Hematopoietic multipotent progenitor cell treated with erythropoietin and hydrocortisone succinate and interleukin-3 and kit ligand, for 8 days (in vitro differentiated cells): ENCODE data around the gene HSF4.
"Not testable (repeated sequence)": the region's sequence is repeated elsewhere in the genome, so short reads cannot be mapped to it uniquely, and the experiment has no call there.

Experiments used
- DNase-seq: peaks from one replicate; pipeline ENCODE4 v3.0.0-alpha.2; 2015

The HSF4 gene, protein sequence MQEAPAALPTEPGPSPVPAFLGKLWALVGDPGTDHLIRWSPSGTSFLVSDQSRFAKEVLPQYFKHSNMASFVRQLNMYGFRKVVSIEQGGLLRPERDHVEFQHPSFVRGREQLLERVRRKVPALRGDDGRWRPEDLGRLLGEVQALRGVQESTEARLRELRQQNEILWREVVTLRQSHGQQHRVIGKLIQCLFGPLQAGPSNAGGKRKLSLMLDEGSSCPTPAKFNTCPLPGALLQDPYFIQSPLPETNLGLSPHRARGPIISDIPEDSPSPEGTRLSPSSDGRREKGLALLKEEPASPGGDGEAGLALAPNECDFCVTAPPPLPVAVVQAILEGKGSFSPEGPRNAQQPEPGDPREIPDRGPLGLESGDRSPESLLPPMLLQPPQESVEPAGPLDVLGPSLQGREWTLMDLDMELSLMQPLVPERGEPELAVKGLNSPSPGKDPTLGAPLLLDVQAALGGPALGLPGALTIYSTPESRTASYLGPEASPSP

DNA sequence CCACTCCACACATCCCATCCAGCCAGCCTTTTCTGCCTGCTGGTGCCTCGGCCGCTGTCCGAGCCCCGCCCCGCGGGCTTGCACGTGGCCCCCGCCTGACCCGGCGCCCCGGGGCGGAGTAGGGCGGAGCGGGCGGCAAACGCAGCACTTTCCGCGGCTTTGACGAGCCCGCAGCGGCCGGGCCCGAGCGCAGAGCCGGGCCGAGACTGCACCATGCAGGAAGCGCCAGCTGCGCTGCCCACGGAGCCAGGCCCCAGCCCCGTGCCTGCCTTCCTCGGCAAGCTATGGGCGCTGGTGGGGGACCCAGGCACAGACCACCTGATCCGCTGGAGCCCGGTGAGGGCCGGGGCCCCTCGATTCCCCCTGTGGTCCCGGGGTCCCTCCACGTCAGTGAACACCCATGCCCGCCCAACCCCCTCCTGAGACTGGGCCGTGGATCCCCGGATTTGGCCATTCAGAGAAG, at the start of gene HSF4:
TSS of gene HSF4 (plus strand) at position 147 of the 463 bp plus-strand sequence. CDS start at position 214, 67 bp downstream.
- peak; percentile 32 for DNase-seq

DNA sequence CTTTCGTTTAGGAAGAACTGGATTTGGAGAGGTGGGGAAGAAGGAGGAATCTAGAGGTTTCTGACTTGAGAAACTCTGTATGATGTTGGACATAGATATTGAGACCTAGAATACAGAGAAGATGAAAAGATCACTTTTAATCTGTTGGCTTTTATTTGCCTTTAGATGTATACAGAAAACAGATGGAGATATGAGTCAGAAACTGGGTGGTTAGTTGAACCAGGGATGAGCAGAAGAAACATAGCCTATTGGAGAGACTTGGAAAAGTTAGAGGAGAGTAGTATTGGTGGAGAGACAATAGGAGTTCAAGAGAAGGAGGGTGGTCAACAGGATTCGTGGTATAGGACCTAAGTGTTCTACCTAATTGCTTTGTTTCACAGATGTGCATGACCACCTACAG, 49.8 kb upstream of the HSF4 start:
- DNase-seq: no peak

DNA sequence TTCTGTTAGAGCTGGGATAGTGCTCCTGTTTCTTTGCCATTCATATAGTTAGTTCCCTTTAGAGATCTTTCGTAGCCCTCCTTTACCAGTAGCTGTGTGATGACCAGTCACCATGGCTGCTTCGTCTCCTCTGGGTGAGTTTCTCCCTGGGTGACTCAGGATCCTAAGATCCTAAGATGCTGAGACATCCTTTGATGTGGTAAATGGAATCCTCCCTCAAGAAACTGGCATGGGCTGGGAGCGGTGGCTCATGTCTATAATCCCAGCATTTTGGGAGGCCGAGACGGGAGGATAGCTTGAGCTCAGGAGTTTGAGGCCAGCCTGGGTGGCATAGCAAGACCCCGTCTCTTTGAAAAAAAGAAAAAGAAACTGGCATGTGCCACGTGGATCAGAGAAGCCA, 48.9 kb upstream of the HSF4 start:
- no peak for DNase-seq

DNA sequence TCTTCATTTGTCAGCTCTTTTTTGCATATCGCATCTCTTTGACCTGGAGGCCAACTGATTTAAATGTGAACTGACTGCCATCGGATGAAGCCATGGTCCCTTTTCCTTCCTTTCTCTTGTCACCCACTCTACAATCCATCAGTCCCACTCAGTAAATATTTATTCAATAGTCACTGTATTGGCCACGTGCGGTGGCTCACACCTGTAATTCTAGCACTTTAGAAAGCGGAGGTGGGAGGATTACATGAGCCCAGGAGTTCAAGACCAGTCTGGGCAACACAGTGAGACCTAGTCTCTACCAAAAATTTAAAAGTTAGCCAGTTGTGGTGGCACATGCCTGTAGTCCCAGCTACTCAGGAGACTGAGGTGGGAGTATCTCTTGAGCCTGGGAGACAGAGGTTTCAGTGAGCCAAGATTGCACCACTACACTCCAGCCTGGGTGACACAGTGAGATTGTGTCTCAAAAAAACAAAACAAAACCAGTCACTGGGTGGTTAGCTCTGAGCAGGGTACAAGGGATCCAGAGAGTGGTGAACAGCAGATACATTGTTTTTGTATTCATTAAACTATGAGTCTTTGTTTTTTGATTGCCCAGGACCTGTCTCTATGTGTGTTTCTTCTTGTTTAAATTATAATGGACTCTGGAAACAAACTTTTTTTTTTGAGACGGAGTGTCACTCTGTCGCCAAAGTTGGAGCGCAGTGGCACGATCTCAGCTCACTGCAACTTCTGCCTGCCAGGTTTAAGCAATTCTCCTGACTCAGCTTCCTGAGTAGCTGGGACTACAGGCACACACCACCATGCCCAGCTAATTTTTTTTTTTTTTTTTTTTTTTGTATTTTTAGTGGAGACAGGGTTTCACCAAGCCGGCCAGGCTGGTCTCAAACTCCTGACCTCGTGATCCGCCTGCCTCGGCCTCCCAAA, 47.9 kb upstream of the HSF4 start:
- no peak for DNase-seq

DNA sequence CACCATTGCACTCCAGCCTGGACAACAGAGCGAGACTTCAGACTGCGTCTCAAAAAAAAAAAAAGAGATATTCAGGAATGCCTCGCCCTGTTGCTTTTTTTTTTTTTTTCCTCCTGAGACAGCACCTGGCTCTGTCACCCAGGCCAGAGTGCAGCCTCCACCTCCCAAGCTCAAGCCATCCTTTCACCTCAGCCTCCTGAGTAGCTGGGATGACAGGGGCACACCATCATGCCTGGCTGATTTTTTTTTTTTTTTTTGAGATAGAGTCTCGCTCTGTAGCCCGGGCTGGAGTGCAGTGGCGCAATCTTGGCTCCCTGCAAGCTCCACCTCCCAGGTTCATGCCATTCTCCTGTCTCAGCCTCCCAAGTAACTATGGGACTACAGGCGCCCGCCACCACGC, 46.8 kb upstream of the HSF4 start:
- no peak for DNase-seq

DNA sequence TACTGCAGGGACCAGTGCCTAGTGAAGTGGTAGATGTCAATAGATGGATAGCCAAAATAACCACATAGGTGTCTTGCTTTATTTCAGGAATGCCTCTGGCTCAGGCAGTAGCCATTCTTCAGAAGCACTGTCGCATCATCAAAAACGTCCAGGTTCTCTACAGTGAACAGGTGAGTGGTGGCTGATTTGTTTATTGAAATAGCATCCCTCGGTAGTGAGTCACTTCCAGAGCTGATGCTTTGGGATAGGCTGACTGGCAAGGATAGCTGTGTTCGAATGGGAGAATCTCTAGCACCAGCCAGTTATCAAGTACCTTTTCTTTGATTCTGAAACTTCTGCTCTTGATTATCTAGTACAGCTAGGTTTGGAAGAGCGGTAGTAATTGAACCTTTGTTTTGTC, 44.5 kb upstream of the HSF4 start:
- DNase-seq: no peak

DNA sequence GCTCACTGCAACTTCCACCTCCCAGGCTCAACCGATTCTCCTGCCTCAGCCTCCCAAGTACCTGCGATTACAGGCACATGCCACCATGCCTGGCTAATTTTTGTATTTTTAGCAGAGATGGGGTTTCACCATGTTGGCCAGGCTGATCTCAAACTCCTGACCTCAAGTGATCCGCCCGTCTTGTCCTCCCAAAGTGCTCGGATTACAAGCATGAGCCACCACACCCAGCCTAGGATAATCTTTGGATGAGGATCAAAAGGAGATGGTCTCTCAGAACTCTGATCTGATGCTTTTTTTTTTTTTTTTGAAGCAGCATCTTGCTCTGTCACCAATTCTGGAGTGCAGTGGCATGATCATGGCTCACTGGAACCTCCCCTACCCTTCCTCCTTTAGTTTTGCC, 41.7 kb upstream of the HSF4 start:
- not testable (repeated sequence) for DNase-seq

DNA sequence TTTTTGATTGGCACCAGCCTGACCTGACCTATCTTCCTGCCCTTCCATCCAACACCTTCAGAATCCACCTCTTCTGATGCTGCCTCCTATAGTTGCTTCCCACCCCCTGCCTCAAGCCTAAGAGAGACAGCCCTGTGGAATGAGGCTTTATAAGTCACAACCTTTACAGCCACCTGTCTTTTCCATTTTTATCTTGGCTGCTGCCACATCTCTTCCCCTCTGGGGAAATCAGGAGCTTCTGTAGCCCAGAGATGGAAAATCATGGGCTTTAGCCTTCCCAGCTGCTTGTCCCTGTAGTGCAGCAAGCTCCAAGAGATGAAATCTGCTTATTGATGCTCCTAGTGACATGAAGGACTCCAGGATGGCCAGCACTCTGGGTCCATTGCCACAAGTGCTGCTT, 36.1 kb upstream of the HSF4 start:
- DNase-seq: no peak

DNA sequence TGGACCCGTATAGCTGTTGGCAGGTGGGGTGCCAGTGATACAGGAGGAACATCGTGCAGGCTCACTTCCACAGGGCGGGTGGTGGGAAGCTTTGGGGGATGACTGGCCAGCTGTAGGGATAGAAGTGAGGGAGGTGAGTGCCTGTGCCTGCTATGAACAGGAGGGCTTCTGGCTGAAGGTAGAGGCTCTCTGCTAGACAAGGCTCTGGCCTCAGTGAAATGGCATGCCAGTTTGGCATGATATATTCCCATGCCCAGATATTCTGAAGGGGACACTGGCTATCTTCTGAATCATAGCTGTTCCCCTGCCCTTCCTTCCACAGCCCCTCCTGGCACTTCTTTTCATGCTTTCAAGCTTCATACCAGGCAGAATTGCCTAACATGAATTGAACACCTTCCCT, 35.7 kb upstream of the HSF4 start:
- no peak for DNase-seq

DNA sequence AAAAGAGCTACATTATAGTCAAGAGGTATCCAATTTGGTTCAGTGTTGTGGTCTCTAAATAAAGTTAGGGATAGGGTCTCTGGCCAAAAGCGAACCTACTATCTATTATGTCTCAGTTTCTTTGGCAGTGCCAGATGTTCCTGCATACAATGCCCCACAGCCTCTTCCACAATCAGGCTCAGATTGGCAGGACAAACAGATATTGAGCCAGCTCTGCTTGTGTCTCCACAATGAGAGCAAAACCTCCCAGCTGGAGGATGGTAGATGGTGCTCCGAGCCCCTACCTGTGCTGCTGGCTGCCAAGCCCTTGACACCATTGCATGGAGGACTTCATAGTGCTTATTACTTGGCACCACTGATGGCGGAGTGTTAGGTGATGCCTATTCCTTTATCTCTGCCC, 35.1 kb upstream of the HSF4 start:
- no peak for DNase-seq

DNA sequence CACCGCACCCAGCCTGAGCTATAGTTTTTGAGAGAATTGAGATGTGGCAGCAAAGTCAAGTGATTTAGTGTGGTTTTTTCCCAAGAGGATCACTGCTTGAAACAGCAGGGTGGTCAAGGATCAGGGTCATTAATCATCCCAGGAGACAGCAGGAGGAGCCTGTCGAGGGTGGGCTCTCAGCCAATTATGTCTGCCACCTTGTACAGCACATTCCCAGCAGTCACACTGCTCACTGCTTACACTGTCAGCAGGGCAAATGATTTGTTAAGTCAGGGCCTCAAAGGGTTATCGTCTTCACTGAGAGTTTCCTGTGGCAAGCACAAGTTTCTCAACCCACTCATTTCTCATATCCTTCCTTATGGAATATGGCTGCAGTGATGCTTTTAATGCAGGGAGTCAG, 26.9 kb upstream of the HSF4 start:
- no peak for DNase-seq

DNA sequence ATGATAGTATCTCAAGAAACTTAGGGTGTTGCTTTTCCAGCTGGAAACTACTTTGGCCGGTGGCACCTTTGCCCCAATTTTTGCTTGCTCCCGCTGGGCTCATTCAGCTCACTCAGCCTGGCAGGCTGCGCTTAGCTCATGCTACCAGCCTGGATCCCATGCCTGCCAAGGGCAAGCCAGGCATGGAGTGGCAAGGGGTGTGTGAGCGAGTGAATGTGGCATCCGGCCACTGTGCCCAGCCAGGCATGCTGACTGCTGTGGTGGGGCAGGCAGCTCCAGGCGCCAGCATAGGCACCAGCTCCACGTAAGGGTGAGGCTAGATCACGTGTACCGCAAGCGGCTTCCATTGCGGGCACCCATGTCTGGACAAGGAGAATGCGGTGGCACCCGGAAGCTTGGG, 23.2 kb upstream of the HSF4 start:
- DNase-seq: no peak

DNA sequence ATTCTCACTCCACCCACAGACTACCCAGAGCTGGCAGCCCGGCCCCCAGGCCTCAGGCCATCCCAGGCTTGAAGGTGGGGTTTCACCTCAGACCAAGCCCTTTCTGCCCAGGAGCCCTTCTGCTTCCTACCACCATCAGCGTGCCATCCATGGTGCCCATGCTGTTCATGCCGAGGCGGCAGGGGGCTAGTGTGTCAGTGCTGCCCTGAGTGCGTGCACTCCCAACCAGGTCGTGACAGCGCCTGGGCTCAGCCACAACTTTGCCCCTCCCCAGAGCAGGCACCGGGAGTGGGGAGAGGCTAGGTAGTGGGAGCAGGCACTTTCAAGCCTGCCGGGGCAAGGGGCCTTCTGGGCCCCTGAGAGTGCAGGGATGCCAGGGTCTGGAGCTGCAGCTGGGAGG, 22.2 kb upstream of the HSF4 start:
- DNase-seq: no peak

DNA sequence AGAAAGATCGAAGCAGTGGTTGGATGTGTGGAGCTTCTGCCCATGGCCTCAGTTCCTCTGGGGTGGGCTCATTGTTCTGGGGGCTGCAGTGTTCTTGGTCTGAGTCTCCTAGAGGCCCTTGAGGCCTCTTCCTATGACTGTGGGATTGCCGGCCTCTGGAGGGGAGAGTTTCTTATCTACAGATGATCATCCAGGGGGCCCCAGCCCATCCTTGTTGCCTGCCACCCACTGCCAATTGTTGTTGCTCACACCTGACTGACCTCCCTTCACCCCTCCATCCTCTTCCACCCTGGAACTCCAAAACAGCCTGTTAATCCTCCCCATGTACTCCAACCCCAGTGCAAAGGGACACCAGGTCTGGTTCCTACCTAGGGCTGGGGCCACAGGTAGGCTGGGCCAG, 19.6 kb upstream of the HSF4 start:
- DNase-seq: no peak

DNA sequence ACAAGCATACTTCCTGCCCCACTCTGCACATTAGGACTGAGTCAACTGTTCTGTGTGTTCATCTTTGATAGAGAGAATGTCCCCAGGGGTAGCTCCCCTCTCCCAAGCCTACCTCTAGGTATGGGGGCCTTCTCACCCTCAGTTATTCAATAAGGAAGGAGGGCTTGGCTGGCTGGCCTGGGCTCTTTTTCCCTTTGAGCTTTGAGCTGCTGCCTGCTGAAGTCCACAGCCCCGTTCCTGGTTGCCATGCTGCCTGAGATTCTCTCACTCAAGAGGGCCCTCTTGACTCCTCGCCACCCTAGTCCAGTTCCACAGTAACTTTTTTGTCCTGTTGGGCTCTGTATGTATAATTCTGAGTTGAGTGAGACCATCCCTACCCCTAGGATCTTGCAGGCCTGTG, 18.8 kb upstream of the HSF4 start:
- no peak for DNase-seq

DNA sequence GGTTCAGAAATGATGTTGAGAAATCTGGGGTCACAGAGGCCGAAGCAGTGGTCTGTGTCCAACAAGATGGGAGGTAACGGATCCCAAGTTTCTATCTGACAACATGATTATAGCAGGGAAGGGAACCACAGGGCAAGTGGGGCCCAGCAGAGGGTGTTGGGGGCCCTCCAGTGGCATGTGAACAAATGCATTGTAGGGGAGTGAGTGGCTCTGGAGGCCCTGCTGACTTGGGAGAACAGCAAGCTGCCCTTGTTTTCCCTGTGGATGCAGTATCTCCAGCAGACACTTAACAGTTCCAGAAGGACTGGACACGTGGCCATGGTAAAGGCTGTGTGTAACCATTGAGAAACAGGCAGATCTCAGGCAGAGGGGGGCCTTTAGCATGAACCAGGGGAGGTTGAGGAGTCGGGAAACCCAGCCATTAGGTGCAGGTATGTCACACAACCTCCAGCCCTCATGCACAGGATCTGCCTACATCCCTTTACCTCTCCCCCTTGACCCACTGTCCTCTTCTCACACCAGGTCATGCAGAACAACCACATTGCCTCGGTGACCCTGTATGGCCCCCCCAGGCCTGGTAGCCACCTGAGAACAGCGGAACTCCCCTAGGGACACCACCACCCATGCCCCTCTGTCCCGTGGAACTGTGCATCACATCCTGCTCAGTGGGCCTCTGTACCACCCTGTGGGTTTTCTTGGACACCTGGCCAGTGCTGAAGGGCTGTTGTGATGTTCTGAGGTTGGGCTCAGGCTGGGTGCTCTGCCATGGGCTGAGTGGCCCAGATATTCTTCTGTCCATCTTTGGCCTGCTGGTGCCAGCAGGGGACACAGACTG, 17.8 kb upstream of the HSF4 start:
- DNase-seq: no peak

DNA sequence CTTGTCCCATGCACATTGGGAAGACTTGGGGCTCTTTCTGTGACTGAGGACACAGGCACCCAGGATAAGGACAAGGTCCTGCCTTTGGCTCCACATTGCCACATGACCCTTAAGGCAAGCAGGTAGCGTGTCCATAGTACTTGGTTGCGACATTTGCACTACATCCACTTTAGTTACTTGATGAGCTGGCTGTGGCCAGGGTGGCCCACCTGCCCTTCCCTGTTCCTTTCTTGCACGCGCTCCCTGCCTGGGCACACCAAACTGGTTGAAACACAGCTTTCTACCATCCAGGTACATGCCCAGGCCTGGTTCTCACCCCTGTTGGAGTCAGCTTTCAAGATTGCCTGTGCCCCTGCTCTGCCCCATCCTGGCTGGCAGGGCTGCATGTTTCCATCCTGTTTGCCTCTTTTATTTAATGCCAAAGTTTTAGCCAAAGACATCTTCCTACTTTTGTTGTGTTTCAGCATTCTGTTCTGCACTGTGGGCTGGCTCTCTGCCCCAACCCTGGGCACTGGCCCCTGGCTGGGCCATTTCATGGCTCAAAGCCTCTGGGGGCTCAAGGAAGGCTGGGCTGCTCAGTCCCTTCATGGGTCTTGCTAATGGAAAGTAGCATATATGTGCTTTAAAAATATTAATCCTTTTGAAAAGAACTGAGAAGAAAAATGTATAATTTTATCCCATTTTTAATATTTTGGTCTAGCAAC, 17.0 kb upstream of the HSF4 start:
- no peak for DNase-seq

DNA sequence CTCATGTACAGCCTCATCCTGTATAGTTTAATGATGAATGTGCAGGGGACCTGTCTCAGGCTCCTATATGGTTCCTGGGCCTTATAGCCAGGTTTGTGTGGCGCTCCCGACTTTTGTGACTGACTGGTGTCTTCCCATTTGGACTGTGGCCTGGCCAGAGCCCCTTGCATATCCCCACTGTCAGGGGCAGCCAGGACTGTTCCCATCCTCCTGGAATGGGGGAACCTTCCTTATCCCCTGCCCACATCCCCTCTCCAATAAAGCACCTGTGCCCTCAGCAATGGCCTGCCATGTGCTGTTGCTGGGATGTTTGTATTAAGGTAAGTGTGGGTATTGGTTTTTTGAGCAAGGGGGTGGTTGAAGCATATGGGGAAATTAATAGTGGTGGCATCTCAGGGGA, 16.3 kb upstream of the HSF4 start:
- no peak for DNase-seq

DNA sequence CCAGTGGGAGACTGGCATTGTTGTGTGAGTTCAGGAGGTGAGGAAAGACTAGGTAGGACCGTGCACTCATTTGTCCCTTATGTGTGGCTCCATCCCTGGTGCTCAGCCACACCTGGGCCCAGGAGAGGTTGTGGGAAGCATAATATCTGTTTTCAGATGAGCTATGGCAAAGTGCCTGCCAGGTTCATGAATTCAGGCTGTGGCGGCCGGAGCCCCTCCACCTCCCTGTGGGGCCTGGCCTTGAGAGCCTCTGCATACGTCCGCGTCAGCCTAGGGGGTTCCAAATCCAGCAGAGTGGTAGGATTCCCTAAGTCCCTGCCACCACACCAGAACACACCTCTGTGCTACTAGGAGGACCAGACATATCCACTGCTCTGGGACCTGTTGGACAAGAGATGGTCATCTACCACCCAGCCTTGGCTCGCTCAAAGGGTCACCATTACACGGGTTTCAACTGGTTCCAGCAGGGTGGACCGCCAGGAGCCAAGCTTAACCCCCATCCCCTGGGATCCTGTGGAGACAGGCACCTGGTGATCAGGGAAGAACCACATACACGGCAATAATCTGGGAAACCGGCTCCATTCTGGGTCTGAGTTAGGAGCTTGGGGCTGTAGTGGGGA, 15.8 kb upstream of the HSF4 start:
- no peak for DNase-seq

DNA sequence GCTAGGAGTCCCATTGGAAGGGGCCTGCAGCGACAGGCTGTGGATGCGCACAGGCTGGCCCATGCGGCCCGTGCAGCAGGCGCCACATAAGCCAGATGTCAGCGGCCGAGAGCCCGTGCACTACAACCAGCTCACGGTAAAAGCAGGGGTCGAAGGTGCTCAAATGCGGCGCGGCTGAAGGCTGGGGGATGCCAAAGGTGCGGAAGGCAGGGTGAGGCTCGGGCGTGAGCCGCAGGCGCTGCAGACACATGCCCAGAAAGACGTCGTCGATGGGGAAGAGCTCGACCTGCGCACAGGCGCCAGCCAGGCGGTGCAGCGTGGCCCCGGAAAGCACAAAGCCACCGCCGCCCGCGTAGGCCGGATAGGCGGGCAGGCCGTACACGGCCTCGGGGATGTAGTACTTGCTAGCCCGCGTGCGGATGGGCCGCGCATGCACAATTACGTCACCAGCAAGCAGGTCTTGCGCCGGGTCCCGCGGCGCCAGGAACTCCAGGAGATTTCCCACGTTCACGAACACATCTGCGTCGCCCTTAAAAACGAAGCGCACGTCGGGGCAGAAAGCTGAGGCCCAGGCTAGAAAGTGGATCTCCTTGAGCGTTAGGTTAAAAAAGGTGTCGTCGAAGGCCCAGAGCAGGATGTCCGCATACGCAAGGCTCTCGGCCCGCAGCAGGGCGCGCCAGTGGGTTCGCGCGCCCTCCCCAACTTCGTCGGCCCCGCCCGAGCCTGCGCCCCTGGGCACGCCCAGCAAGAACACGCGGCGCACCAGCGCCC, 15.1 kb upstream of the HSF4 start:
- no peak for DNase-seq
